ENCODE measurements around the gene LCP2.

DNA sequence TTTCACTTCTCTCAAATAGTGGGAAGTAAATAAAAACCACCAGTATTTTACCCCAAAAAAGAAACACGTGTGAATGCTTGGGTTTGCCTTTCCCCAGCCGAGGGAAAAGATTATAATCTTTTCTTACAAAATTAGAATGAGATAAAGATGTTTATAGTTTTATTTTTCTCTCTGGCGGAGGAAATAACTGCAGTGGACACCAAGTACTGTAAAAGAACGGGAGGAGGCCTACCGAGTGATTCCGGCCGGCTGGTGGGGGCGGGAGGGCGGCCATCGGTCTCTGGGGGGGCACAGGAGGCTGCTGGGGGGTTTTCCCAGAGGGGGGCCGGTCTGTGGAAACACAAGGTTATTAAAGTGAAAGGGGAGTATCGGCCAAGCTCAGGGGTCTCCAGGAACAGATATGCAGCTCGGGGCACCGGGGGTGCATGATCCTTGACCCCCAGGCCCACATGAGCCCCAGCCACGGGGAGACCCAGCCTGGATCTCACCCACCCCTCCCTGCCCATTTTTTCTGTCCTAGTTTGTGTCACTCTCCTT, 29.4 kb downstream of the LCP2 start:
- TF ChIP-seq, protein P1, sequence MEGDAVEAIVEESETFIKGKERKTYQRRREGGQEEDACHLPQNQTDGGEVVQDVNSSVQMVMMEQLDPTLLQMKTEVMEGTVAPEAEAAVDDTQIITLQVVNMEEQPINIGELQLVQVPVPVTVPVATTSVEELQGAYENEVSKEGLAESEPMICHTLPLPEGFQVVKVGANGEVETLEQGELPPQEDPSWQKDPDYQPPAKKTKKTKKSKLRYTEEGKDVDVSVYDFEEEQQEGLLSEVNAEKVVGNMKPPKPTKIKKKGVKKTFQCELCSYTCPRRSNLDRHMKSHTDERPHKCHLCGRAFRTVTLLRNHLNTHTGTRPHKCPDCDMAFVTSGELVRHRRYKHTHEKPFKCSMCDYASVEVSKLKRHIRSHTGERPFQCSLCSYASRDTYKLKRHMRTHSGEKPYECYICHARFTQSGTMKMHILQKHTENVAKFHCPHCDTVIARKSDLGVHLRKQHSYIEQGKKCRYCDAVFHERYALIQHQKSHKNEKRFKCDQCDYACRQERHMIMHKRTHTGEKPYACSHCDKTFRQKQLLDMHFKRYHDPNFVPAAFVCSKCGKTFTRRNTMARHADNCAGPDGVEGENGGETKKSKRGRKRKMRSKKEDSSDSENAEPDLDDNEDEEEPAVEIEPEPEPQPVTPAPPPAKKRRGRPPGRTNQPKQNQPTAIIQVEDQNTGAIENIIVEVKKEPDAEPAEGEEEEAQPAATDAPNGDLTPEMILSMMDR (IDR thresholded peaks at IDR 0.05; ENCODE audit: poor library complexity), result no peak
- TF ChIP-seq EZH2 (IDR thresholded peaks at IDR 0.05; ENCODE audit: borderline replicate concordance), result no peak

Measured in hepatocyte (in vitro differentiated cells).